B cell (primary cell): ENCODE results near the gene ELFN1. TPM values are rescaled to one million over a fixed set of nuclear protein-coding genes. Genes with fewer than 3 reads are reported as not detected.

Experiments
- ATAC-seq: fragments of 200-7000 bp; cut with Tn5 transposase; one replicate; pipeline ENCODE4 v1.10.0; 2021; ENCODE audit warnings: low read depth, mild to moderate bottlenecking, moderate number of reproducible peaks, moderate library complexity
- CTCF ChIA-PET: fragments of 350-600 bp; sonication (Branson Sonifier 250); formaldehyde crosslinking; loops from one replicate; lab custom pipeline; 2021; ENCODE audit warnings: antibody characterized with exemption, inconsistent platforms; lab: Charles Lee
- POLR2A ChIA-PET: fragments of 350-600 bp; sonication (Branson Sonifier 250); formaldehyde crosslinking; loops from one replicate; lab custom pipeline; 2021; ENCODE audit warnings: antibody characterized with exemption; lab: Charles Lee
- DNase-seq: peaks from one replicate; pipeline ENCODE4 v3.0.0; 2013
- H2AFZ ChIP-seq: 2 replicates; pipeline ENCODE4 v1.6.1; 2012; ENCODE audit warnings: mild to moderate bottlenecking, low read depth, low read length; ENCODE audit not compliant: insufficient read depth, poor library complexity, severe bottlenecking
- H3K27ac ChIP-seq, 2 donors: 1 replicate in 1 of 2; 2 replicates in 1 of 2; pipeline ENCODE4 v1.5.1; 2012 to 2013; ENCODE audit warnings: low read length in 2 of 2, mild to moderate bottlenecking in 2 of 2, moderate library complexity in 1 of 2
- H3K27me3 ChIP-seq, 4 experiments: fragments of 200-600 bp in 1 of 4; sonication (generic) in 1 of 4; replicated peaks in 1 of 4; 1 replicate in 2 of 4; 2 replicates in 2 of 4; pipeline versions ENCODE4 v1.6.1 to v1.7.0; 2013 to 2016; ENCODE audit warnings: low read length in 3 of 4, mild to moderate bottlenecking in 2 of 4, mixed read lengths in 1 of 4, moderate library complexity in 1 of 4; ENCODE audit not compliant: insufficient read depth in 4 of 4, control insufficient read depth in 3 of 4; ENCODE audit errors: control extremely low read depth in 1 of 4
- H3K36me3 ChIP-seq, 2 experiments: replicated peaks in 1 of 2; 1 replicate in 1 of 2; 2 replicates in 1 of 2; pipeline versions ENCODE4 v1.6.1 to v1.7.1; 2013; ENCODE audit warnings: low read length in 1 of 2; ENCODE audit not compliant: insufficient read depth in 2 of 2, control insufficient read depth in 1 of 2; ENCODE audit errors: control extremely low read depth in 1 of 2, extremely low read depth in 1 of 2
- H3K4me1 ChIP-seq, 2 donors: fragments of 200-600 bp in 1 of 2; sonication (generic) in 1 of 2; 1 replicate in 1 of 2; 2 replicates in 1 of 2; pipeline versions ENCODE4 v1.5.1 to v1.6.1; 2013 to 2017; ENCODE audit warnings: low read length in 2 of 2; ENCODE audit not compliant: control insufficient read depth in 2 of 2, insufficient read depth in 2 of 2
- H3K4me2 ChIP-seq: replicated peaks from 2 replicates; pipeline ENCODE3; 2012; ENCODE audit warnings: mild to moderate bottlenecking, low read depth, low read length; ENCODE audit not compliant: poor library complexity, severe bottlenecking
- H3K4me3 ChIP-seq, 5 experiments: fragments of 200-600 bp in 1 of 5; sonication (generic) in 1 of 5; 1 replicate in 3 of 5; 2 replicates in 2 of 5; pipeline versions ENCODE4 v1.5.1 to v1.7.0; 2011 to 2016; ENCODE audit warnings: low read length in 4 of 5, mild to moderate bottlenecking in 4 of 5, low read depth in 2 of 5, control low read depth in 1 of 5, moderate library complexity in 1 of 5; ENCODE audit not compliant: insufficient read depth in 1 of 5; ENCODE audit errors: control extremely low read depth in 1 of 5, extremely low read depth in 1 of 5
- H3K79me2 ChIP-seq: fragments of 200-600 bp; sonication (generic); one replicate; pipeline ENCODE4 v1.6.0; 2016; ENCODE audit warnings: low read length; ENCODE audit not compliant: control insufficient read depth, insufficient read depth
- H3K9ac ChIP-seq: fragments of 200-600 bp; sonication (generic); 2 replicates; pipeline ENCODE4 v1.6.1; 2017; ENCODE audit warnings: mild to moderate bottlenecking, low read length, moderate library complexity
- H3K9me3 ChIP-seq, 3 donors: one replicate each; pipeline versions ENCODE4 v1.6.1 to v1.7.1; 2013; ENCODE audit warnings: low read length in 2 of 3; ENCODE audit not compliant: control insufficient read depth in 2 of 3, insufficient read depth in 1 of 3; ENCODE audit errors: control extremely low read depth in 1 of 3
- H4K20me1 ChIP-seq: 2 replicates; pipeline ENCODE4 v1.6.0; 2012; ENCODE audit warnings: mild to moderate bottlenecking, low read length; ENCODE audit not compliant: insufficient read depth, control insufficient read depth, poor library complexity, severe bottlenecking
- H3K27ac Mint-ChIP-seq: one replicate; pipeline ENCODE4 v1.8.0; 2021; ENCODE audit warnings: mixed read lengths
- H3K27me3 Mint-ChIP-seq: one replicate; pipeline ENCODE4 v1.8.0; 2021; ENCODE audit warnings: mixed read lengths
- H3K4me1 Mint-ChIP-seq: one replicate; pipeline ENCODE4 v1.8.0; 2021; ENCODE audit warnings: mixed read lengths
- H3K4me3 Mint-ChIP-seq: one replicate; pipeline ENCODE4 v1.8.0; 2021; ENCODE audit warnings: mixed read lengths
- H3K9me3 Mint-ChIP-seq: one replicate; pipeline ENCODE4 v1.8.0; 2022; ENCODE audit warnings: mixed read lengths; ENCODE audit not compliant: insufficient read depth
- EZH2 ChIP-seq: IDR thresholded peaks from 2 replicates; pipeline ENCODE4 v1.6.1; 2012; ENCODE audit warnings: borderline replicate concordance, low read depth, mild to moderate bottlenecking, moderate library complexity, low read length; ENCODE audit not compliant: insufficient read depth, poor library complexity, severe bottlenecking
- WGBS: methylation state at CpG from one replicate; pipeline ENCODE4 v1.1.5; 2013; ENCODE audit warnings: missing lambda C conversion rate; ENCODE audit not compliant: insufficient coverage; 5-methylcytosine and 5-hydroxymethylcytosine counted together
- intact Hi-C: fragments of 100-400 bp; cut with micrococcal nuclease; formaldehyde crosslinking; loops from one replicate; pipeline ENCODE4 v1.10.0; 2022
- polyA plus RNA-seq: library from polyadenylated mRNA; depleted of rRNA; stranded (reverse); fragments of >200 nt; gene quantifications from 2 replicates; pipeline ENCODE4 v1.2.3, GENCODE V29; 2012
- total RNA-seq, 2 donors: library from RNA; stranded (reverse); fragments of 120-200 nt in 1 of 2; gene quantifications; 1 replicate in 1 of 2; 2 replicates in 1 of 2; pipeline versions ENCODE4 v1.2.3 to v1.2.4, GENCODE V29; 2013 to 2022
- TF ChIP-seq, protein P1 (sequence below): fragments of 200-600 bp; IDR thresholded peaks from one replicate; pipeline ENCODE4 v1.8.0; 2022; ENCODE audit warnings: antibody characterized with exemption, mild to moderate bottlenecking

ELFN1 gene
- total and polyA plus RNA-seq, 2 donors (not counting 1 experiment from before 2014, with no cell fraction given): 0.12 TPM; not detected in 1

DNA sequence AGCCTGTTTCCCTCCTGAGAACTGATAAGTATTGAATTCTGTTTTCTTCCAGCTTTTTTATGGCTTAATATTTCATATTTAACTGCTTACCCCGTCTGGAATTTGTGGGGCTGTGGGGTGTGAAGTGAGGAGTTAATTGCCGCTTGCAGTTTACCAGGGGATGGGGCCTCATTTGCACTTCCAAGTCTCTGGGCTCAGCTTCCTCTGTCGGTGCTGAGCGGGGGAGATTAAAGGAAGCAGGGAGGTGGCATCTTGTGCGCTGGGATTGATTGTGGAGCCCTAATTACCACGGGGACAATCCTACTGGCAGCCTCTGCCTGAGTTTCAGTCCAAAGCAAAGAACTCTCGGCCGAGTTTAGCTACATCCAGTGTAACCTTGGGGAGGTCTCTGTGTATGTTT is 33.4 kb downstream of the ELFN1 start:
- Histone ChIP-seq H4K20me1 (no peaks in the 10 kb centered on the region), H3K36me3 (no peaks in the 10 kb centered on the region), H3K4me3 (no peak overlapping the region), H3K4me2 (no peak overlapping the region), H3K27ac (no peak overlapping the region), H3K27me3 (peaks cover 0 to 11% (median 0%) of the 10 kb centered on the region in 4 experiments), H3K4me1 (no peaks in the 10 kb centered on the region), H2AFZ (no peak overlapping the region), H3K79me2 (no peaks in the 10 kb centered on the region), H3K9me3 (peaks cover 0 to 33% (median 2%) of the 10 kb centered on the region in 3 donors), H3K9ac (no peak overlapping the region)
- no peak overlapping the region for H3K4me3 Mint-ChIP-seq
- TF ChIP-seq, protein P1, sequence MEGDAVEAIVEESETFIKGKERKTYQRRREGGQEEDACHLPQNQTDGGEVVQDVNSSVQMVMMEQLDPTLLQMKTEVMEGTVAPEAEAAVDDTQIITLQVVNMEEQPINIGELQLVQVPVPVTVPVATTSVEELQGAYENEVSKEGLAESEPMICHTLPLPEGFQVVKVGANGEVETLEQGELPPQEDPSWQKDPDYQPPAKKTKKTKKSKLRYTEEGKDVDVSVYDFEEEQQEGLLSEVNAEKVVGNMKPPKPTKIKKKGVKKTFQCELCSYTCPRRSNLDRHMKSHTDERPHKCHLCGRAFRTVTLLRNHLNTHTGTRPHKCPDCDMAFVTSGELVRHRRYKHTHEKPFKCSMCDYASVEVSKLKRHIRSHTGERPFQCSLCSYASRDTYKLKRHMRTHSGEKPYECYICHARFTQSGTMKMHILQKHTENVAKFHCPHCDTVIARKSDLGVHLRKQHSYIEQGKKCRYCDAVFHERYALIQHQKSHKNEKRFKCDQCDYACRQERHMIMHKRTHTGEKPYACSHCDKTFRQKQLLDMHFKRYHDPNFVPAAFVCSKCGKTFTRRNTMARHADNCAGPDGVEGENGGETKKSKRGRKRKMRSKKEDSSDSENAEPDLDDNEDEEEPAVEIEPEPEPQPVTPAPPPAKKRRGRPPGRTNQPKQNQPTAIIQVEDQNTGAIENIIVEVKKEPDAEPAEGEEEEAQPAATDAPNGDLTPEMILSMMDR: no peak
- no peak for TF ChIP-seq EZH2
- intact Hi-C loops: no loop called here
- no peak for ATAC-seq
- no peak overlapping the region for H3K27ac Mint-ChIP-seq
- no peaks in the 10 kb centered on the region for H3K4me1 Mint-ChIP-seq
- DNase-seq: no peak
- ChIA-PET POLR2A (no interaction called here), CTCF (no interaction called here)
- 54% methylated on average over 7 of the region's 8 CpGs for WGBS
- H3K27me3 Mint-ChIP-seq: peaks cover 10% of the 10 kb centered on the region
- H3K9me3 Mint-ChIP-seq: no peaks in the 10 kb centered on the region

DNA sequence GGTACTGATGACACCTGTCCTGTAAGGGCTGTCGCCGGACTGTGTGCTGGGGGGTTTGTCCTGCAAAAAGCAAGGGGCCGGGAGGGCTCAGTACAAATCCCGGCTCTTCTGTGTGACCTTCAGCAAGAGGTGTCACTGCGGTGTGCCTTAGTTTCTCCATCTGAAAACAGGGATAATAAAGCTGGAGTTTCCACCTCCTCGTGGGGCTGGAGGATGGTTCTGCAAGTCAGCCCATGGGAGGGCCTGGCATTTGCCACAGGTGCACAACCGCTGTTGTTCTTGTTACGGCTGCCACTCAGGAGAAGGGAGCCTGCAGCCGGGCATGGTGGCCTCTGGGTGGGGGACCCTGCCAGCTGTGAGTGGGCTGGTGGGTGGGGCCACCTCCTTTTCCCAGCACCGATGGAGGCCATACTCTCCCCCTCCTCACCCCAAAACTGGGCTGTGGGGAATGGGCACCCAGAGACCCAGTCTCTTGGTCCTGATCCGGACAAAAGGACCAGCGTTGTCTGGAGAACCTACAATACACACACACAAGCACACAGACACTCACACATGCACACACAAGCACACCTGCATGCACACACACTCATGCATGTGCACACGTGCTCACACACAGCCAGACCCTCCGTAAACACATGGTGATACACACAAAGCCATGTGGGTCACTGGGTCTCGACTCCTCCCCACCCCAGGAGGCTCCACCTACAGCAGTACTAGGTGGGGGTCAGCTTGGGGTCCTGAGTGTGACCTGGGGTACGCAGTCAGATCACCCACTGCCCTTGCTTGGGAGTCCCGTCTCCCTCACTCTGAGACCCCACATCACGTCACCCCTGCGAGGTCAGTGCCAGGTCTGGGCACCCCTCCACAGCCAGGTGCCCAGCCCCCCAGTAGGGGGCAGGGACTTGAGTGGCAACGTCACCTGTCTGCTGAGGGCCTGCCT is 34.1 kb downstream of the ELFN1 start:
- no peak overlapping the region for H2AFZ ChIP-seq
- H3K36me3 ChIP-seq: no peaks in the 10 kb centered on the region
- POLR2A ChIA-PET: no interaction called here
- H3K79me2 ChIP-seq: no peaks in the 10 kb centered on the region
- peaks cover 0 to 40% (median 4%) of the 10 kb centered on the region in 3 donors for H3K9me3 ChIP-seq
- no peaks in the 10 kb centered on the region for H3K4me1 Mint-ChIP-seq
- H3K27me3 Mint-ChIP-seq: peaks cover 4% of the 10 kb centered on the region
- no peaks in the 10 kb centered on the region for H3K9me3 Mint-ChIP-seq
- H3K4me2 ChIP-seq: no peak overlapping the region
- peaks cover 0 to 6% (median 0%) of the 10 kb centered on the region in 4 experiments for H3K27me3 ChIP-seq
- H3K27ac Mint-ChIP-seq: no peak overlapping the region
- no peaks in the 10 kb centered on the region for H3K4me1 ChIP-seq
- no peak overlapping the region for H3K9ac ChIP-seq
- H4K20me1 ChIP-seq: no peaks in the 10 kb centered on the region
- CTCF ChIA-PET: no interaction called here
- no peak overlapping the region for H3K4me3 Mint-ChIP-seq
- TF ChIP-seq EZH2: no peak
- TF ChIP-seq, protein P1: no peak
- intact Hi-C loops: no loop called here
- whole genome bisulfite sequencing: 94% methylated on average over 17 of the region's 20 CpGs
- DNase-seq (no peak), ATAC-seq (no peak)
- H3K27ac ChIP-seq: no peak overlapping the region
- no peak overlapping the region for H3K4me3 ChIP-seq
